ENCODE measurements around the gene AOC3. TPM values are rescaled to one million over a fixed set of nuclear protein-coding genes. Genes with fewer than 3 reads are reported as not detected.

Gene AOC3
- total and polyA plus RNA-seq, 2 of the 8 experiments (the other 6 are each of a cell fraction or from before 2014, with no cell fraction given): 2.5 to 2.7 TPM

GRCh38 chr17:42806249-42806648, 44.8 kb upstream of the AOC3 start:
- Histone ChIP-seq H3K9ac (replicated peaks in 1 of 4; ENCODE audit: extremely low read depth in 1 of 4, low read depth in 3 of 4, low read length in 3 of 4) (no peak overlapping the region), H3K9me3 (ENCODE audit: insufficient read depth in 2 of 2, low read depth in 1 of 2, low read length in 1 of 2) (no peaks in the 10 kb centered on the region), H4K8ac (ENCODE audit: extremely low read depth, insufficient read depth, low read length) (no peak overlapping the region), H4K20me1 (replicated peaks in 1 of 2; ENCODE audit: control insufficient read depth in 1 of 2, insufficient read depth in 2 of 2, low read length in 2 of 2) (no peaks in the 10 kb centered on the region), H3K4me3 (ENCODE audit: extremely low read depth in 1 of 4, insufficient read depth in 2 of 4, low read depth in 3 of 4, low read length in 4 of 4) (no peak overlapping the region), H2BK20ac (ENCODE audit: low read length) (no peak overlapping the region), H3K18ac (ENCODE audit: extremely low read depth, low read length) (no peak overlapping the region), H2AK5ac (ENCODE audit: low read depth, low read length) (no peak overlapping the region), H3K23ac (ENCODE audit: insufficient read length) (no peak overlapping the region), H3K36me3 (ENCODE audit: control insufficient read depth in 2 of 4, insufficient read depth in 4 of 4, low read length in 3 of 4) (peaks cover 0 to 9% (median 4%) of the 10 kb centered on the region in 4 experiments; a peak in 5 of 8 replicates), H3K56ac (replicated peaks; ENCODE audit: insufficient read length, low read depth, low read length) (no peak overlapping the region), H3K4me2 (ENCODE audit: insufficient read depth in 1 of 2, low read depth in 2 of 2, low read length in 2 of 2) (no peak overlapping the region), H2AFZ (ENCODE audit: low read length) (no peak overlapping the region), H2BK12ac (ENCODE audit: low read depth, low read length) (no peak overlapping the region), H2BK5ac (ENCODE audit: low read depth, low read length) (no peak overlapping the region), H3K27me3 (replicated peaks in 1 of 4; ENCODE audit: control insufficient read depth in 3 of 4, extremely low read depth in 1 of 4, insufficient read depth in 3 of 4, low read length in 3 of 4) (peaks cover 0 to 5% (median 3%) of the 10 kb centered on the region in 4 experiments; a peak in 2 of 7 replicates), H2BK120ac (replicated peaks; ENCODE audit: low read depth, low read length) (no peak overlapping the region), H3K4ac (replicated peaks; ENCODE audit: insufficient read length, low read depth, low read length) (no peak overlapping the region), H2BK15ac (ENCODE audit: low read length) (no peak overlapping the region), H3K27ac (ENCODE audit: low read depth, low read length) (no peak overlapping the region), H3K14ac (ENCODE audit: insufficient read length) (no peak overlapping the region), H4K5ac (ENCODE audit: insufficient read length, low read depth, low read length) (no peak overlapping the region), H3K23me2 (ENCODE audit: low read depth, low read length) (no peaks in the 10 kb centered on the region), H4K91ac (replicated peaks; ENCODE audit: insufficient read length, low read length) (no peak overlapping the region), H3K79me1 (ENCODE audit: low read depth, low read length) (no peaks in the 10 kb centered on the region), H3K4me1 (replicated peaks in 1 of 4; ENCODE audit: control insufficient read depth in 3 of 4, insufficient read depth in 4 of 4, low read length in 3 of 4) (no peaks in the 10 kb centered on the region), H3K79me2 (ENCODE audit: control insufficient read depth in 1 of 2, insufficient read depth in 2 of 2, low read length in 2 of 2) (no peaks in the 10 kb centered on the region)
- FAIRE-seq (no peak), DNase-seq (ENCODE audit: low read depth in 1 of 2, low spot score in 2 of 2) (no peak)
- TF ChIP-seq SP1 (IDR thresholded peaks at IDR 0.05; ENCODE audit: low read depth, low read length): no peak
- no peak for TF ChIP-seq CHD1 (IDR thresholded peaks at IDR 0.05; ENCODE audit: low read depth, low read length)
- no peak for TF ChIP-seq CBX5 (IDR thresholded peaks at IDR 0.05; ENCODE audit: low read depth, low read length)
- POLR2A ChIA-PET (ENCODE audit: partially characterized antibody): interaction anchor here (0.6 to 1.7 kb wide), 6 partner anchors 9 to 106 kb away, joined by 3 to 5 read pairs (median 4); partner anchors contain the start of gene WNK4
- CTCF ChIA-PET (ENCODE audit: partially characterized antibody): interaction anchor here (0.6 to 2.8 kb wide), 6 partner anchors 15 to 59 kb away, joined by 3 to 11 read pairs (median 3); partner anchors contain the start of genes AOC2 and BECN1
- 89% methylated on average over 1 of the region's 1 CpG; no CpG with 5 or more reads in 1 of the 2 experiments for WGBS, 2 experiments (ENCODE audit: extremely low coverage in 1 of 2, insufficient coverage in 1 of 2, insufficient read length in 1 of 2, insufficient replicate concordance in 2 of 2, low coverage in 1 of 2, low lambda C conversion rate in 2 of 2, missing lambda C conversion rate in 1 of 2)

Data from H1 (cell line).